ENCODE measurements around the gene ERCC6L2. TPM values are rescaled to one million over a fixed set of nuclear protein-coding genes. Genes with fewer than 3 reads are reported as not detected.

The ERCC6L2 gene
- polyA plus RNA-seq, 1 donor from 2014 or later: 72.6 TPM

GRCh38 chr9:95848764-95849163 lies 26.7 kb upstream of the ERCC6L2 start:
- H3K9me3 ChIP-seq (ENCODE audit: low read length): no peaks in the 10 kb centered on the region
- H3K36me3 ChIP-seq (ENCODE audit: insufficient read depth, low read length): no peaks in the 10 kb centered on the region
- H3K4me3 ChIP-seq (ENCODE audit: low read length): no peak overlapping the region
- no peak overlapping the region for H3K4me2 ChIP-seq (ENCODE audit: low read length)
- H2AFZ ChIP-seq (ENCODE audit: low read depth, low read length): no peak overlapping the region
- H3K27me3 ChIP-seq (ENCODE audit: insufficient read depth, low read depth, low read length): no peaks in the 10 kb centered on the region
- H3K27ac ChIP-seq (ENCODE audit: low read length): no peak overlapping the region
- no peaks in the 10 kb centered on the region for H3K9me2 ChIP-seq (ENCODE audit: insufficient read depth, low read length)
- no peaks in the 10 kb centered on the region for H3K79me2 ChIP-seq (replicated peaks; ENCODE audit: insufficient read depth, low read length)
- no peaks in the 10 kb centered on the region for H4K20me1 ChIP-seq (ENCODE audit: insufficient read depth)
- TF ChIP-seq SMC3 (conservative IDR thresholded peaks at IDR 0.05; ENCODE audit: poor library complexity) (no peak), CTCF (IDR thresholded peaks at IDR 0.05; ENCODE audit: poor library complexity, severe bottlenecking) (no peak), TAF1 (IDR thresholded peaks at IDR 0.05; ENCODE audit: low read depth) (no peak), RAD21 (conservative IDR thresholded peaks at IDR 0.05) (no peak), REST (IDR thresholded peaks at IDR 0.05; ENCODE audit: borderline replicate concordance) (no peak), EZH2 (IDR thresholded peaks at IDR 0.05; ENCODE audit: borderline replicate concordance, insufficient read depth, low read length, poor library complexity, severe bottlenecking) (no peak), POLR2AphosphoS5 (IDR thresholded peaks at IDR 0.05) (no peak), EP300 (conservative IDR thresholded peaks at IDR 0.05; ENCODE audit: poor library complexity, severe bottlenecking) (no peak), MXI1 (conservative IDR thresholded peaks at IDR 0.05; ENCODE audit: poor library complexity, severe bottlenecking) (no peak)
- no peak overlapping the region for H3K9ac ChIP-seq (ENCODE audit: low read length)
- no peaks in the 10 kb centered on the region for H3F3A ChIP-seq (ENCODE audit: insufficient read depth, low read length, poor library complexity, severe bottlenecking)

- no peaks in the 10 kb centered on the region for H3K9me3 ChIP-seq (ENCODE audit: low read length)
- no peak overlapping the region for H2AFZ ChIP-seq (ENCODE audit: low read depth, low read length)
- H3K9me2 ChIP-seq (ENCODE audit: insufficient read depth, low read length): no peaks in the 10 kb centered on the region
- H3K4me2 ChIP-seq (ENCODE audit: low read length): no peak overlapping the region
- no peaks in the 10 kb centered on the region for H3K36me3 ChIP-seq (ENCODE audit: insufficient read depth, low read length)
- no peak overlapping the region for H3K27ac ChIP-seq (ENCODE audit: low read length)
- no peak overlapping the region for H3K4me3 ChIP-seq (ENCODE audit: low read length)
- H3K79me2 ChIP-seq (replicated peaks; ENCODE audit: insufficient read depth, low read length): no peaks in the 10 kb centered on the region
- no peaks in the 10 kb centered on the region for H3K27me3 ChIP-seq (ENCODE audit: insufficient read depth, low read depth, low read length)
- H3F3A ChIP-seq (ENCODE audit: insufficient read depth, low read length, poor library complexity, severe bottlenecking): no peaks in the 10 kb centered on the region
- TF ChIP-seq REST (IDR thresholded peaks at IDR 0.05; ENCODE audit: borderline replicate concordance) (no peak), EP300 (conservative IDR thresholded peaks at IDR 0.05; ENCODE audit: poor library complexity, severe bottlenecking) (no peak), CTCF (IDR thresholded peaks at IDR 0.05; ENCODE audit: poor library complexity, severe bottlenecking) (no peak), SMC3 (conservative IDR thresholded peaks at IDR 0.05; ENCODE audit: poor library complexity) (no peak), POLR2AphosphoS5 (IDR thresholded peaks at IDR 0.05) (no peak), MXI1 (conservative IDR thresholded peaks at IDR 0.05; ENCODE audit: poor library complexity, severe bottlenecking) (no peak)
- no peaks in the 10 kb centered on the region for H4K20me1 ChIP-seq (ENCODE audit: insufficient read depth)
- no peak overlapping the region for H3K9ac ChIP-seq (ENCODE audit: low read length)
These were observed 23.1 kb upstream of the ERCC6L2 start for GRCh38 chr9:95852059-95853032.

All from neural cell (in vitro differentiated cells).